ENCODE data around the gene PSPH.

DNA sequence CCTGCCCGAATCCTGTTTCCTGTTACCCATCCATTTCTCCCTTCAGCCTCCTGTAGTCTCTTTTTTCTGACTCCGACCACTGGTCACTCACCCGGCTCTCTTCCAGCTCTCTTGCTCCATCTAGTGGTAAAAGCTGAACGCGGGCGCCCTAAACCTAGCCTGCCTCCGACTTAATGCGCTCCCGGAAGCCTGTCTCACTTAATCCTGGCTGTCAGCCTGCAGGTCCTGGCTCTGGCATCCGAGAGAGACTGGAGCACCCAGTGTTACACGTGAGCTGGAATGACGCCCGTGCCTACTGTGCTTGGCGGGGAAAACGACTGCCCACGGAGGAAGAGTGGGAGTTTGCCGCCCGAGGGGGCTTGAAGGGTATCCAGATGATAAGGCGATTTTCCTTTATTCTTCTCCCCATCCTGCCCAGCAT, 23.1 kb upstream of the PSPH start:
- no peak for TF ChIP-seq EP300 (IDR thresholded peaks at IDR 0.05)
- TF ChIP-seq, protein P1, sequence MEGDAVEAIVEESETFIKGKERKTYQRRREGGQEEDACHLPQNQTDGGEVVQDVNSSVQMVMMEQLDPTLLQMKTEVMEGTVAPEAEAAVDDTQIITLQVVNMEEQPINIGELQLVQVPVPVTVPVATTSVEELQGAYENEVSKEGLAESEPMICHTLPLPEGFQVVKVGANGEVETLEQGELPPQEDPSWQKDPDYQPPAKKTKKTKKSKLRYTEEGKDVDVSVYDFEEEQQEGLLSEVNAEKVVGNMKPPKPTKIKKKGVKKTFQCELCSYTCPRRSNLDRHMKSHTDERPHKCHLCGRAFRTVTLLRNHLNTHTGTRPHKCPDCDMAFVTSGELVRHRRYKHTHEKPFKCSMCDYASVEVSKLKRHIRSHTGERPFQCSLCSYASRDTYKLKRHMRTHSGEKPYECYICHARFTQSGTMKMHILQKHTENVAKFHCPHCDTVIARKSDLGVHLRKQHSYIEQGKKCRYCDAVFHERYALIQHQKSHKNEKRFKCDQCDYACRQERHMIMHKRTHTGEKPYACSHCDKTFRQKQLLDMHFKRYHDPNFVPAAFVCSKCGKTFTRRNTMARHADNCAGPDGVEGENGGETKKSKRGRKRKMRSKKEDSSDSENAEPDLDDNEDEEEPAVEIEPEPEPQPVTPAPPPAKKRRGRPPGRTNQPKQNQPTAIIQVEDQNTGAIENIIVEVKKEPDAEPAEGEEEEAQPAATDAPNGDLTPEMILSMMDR (IDR thresholded peaks at IDR 0.05) = peak; percentile 76 to 86 (median 80)
- no peak for TF ChIP-seq POLR2A (IDR thresholded peaks at IDR 0.05)

Data from ovary (tissue), 3 donors.